Activated T-helper 1 cell treated with anti-CD3 and anti-CD28 coated beads, Interleukin-12 subunit alpha, Interleukin-12 subunit beta, Interleukin-2, Interleukin-4 antibody, amounts not matched to agents 30 ng/mL and 10 ng/mL and 1 ng/mL, durations not matched to agents 14 hours and 24 hours and 36 hours (primary cell): ENCODE results near the gene STX18. TPM values are rescaled to one million over a fixed set of nuclear protein-coding genes. Genes with fewer than 3 reads are reported as not detected.

Experiments
- total RNA-seq: library from RNA; stranded (reverse); gene quantifications from 2 replicates; pipeline ENCODE4 v1.2.3, GENCODE V29; 2022

Gene STX18
- total RNA-seq, 1 donor from 2014 or later: 35.4 TPM

Other genes with a start within 250 kb of the STX18 start
- gene NSG1, start 154.9 kb downstream of the STX18 start, total RNA-seq: 0.18 and 0.27 TPM in 2 replicates